Osteocyte (in vitro differentiated cells): ENCODE measurements around the gene PPP1R1C. TPM values are rescaled to one million over a fixed set of nuclear protein-coding genes. Genes with fewer than 3 reads are reported as not detected.

Source experiments
- DNase-seq: peaks from one replicate; pipeline ENCODE4 v3.0.0; 2021; ENCODE audit warnings: mixed read lengths; ENCODE audit not compliant: unreplicated experiment; ENCODE audit errors: extremely low spot score
- H3K27ac Mint-ChIP-seq: one replicate; pipeline ENCODE4 v1.8.0; 2021; ENCODE audit warnings: mild to moderate bottlenecking, mixed read lengths; ENCODE audit not compliant: unreplicated experiment
- H3K27me3 Mint-ChIP-seq: one replicate; pipeline ENCODE4 v1.8.0; 2021; ENCODE audit warnings: mixed read lengths; ENCODE audit not compliant: unreplicated experiment
- H3K36me3 Mint-ChIP-seq: one replicate; pipeline ENCODE4 v1.8.0; 2021; ENCODE audit warnings: mixed read lengths; ENCODE audit not compliant: unreplicated experiment
- H3K4me1 Mint-ChIP-seq: one replicate; pipeline ENCODE4 v1.8.0; 2021; ENCODE audit warnings: mixed read lengths; ENCODE audit not compliant: unreplicated experiment
- H3K4me3 Mint-ChIP-seq: one replicate; pipeline ENCODE4 v1.8.0; 2021; ENCODE audit warnings: mild to moderate bottlenecking, moderate library complexity, mixed read lengths; ENCODE audit not compliant: unreplicated experiment
- H3K9me3 Mint-ChIP-seq: one replicate; pipeline ENCODE4 v1.8.0; 2021; ENCODE audit warnings: mixed read lengths; ENCODE audit not compliant: unreplicated experiment
- total RNA-seq: library from RNA; stranded (reverse); gene quantifications from 2 replicates; pipeline ENCODE4 v1.2.1, GENCODE V29; 2021
- TF ChIP-seq, protein P1 (sequence below): fragments of 200-600 bp; sonication (generic); IDR thresholded peaks from 2 replicates; pipeline ENCODE4 v1.5.0; 2021; ENCODE audit warnings: antibody characterized with exemption, mild to moderate bottlenecking, moderate library complexity

PPP1R1C gene
- total RNA-seq, 1 donor from 2014 or later: 1.6 TPM

DNA sequence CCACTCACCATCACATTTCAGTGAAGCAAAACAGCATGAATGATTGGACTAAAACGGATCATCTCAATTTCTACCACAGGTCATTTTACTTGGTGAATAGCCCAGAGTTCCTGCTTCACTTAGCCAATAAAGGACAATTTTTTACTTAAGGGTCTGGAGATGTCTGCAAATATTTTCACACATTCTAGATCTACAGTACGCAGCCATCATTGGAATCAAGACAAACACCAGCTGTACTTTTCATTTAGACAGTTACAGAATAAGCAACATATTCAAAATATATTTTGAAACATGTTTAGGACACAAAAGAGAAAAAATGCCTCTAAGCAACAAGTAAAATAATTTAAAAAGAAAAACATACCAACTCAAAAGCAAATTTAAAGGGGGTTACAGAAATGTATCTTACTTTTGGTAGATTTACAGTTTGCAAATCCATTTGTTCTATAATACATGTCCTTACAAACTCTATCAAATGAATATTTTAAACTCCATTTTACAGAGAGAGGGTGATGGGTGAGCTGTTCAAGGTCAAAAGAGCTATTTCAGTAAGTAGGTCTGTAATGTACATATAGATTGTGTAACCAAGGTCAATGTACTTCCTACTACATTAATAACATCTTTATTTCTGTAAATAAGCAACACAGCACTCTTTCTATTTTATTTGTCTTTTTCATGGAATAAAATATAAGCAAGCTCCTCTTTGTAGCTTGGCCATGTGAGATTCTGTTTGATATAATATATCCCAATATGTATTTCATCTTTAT is 13.4 kb downstream of the PPP1R1C start:
- no peaks in the 10 kb centered on the region for H3K9me3 Mint-ChIP-seq
- H3K27me3 Mint-ChIP-seq: no peaks in the 10 kb centered on the region
- DNase-seq: no peak
- H3K36me3 Mint-ChIP-seq: no peaks in the 10 kb centered on the region
- TF ChIP-seq, protein P1, sequence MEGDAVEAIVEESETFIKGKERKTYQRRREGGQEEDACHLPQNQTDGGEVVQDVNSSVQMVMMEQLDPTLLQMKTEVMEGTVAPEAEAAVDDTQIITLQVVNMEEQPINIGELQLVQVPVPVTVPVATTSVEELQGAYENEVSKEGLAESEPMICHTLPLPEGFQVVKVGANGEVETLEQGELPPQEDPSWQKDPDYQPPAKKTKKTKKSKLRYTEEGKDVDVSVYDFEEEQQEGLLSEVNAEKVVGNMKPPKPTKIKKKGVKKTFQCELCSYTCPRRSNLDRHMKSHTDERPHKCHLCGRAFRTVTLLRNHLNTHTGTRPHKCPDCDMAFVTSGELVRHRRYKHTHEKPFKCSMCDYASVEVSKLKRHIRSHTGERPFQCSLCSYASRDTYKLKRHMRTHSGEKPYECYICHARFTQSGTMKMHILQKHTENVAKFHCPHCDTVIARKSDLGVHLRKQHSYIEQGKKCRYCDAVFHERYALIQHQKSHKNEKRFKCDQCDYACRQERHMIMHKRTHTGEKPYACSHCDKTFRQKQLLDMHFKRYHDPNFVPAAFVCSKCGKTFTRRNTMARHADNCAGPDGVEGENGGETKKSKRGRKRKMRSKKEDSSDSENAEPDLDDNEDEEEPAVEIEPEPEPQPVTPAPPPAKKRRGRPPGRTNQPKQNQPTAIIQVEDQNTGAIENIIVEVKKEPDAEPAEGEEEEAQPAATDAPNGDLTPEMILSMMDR: no peak
- no peak overlapping the region for H3K4me3 Mint-ChIP-seq
- no peak overlapping the region for H3K27ac Mint-ChIP-seq
- H3K4me1 Mint-ChIP-seq: no peaks in the 10 kb centered on the region

- H3K4me3 Mint-ChIP-seq: no peak overlapping the region
- no peak for DNase-seq
- H3K36me3 Mint-ChIP-seq: no peaks in the 10 kb centered on the region
- H3K27me3 Mint-ChIP-seq: no peaks in the 10 kb centered on the region
- H3K27ac Mint-ChIP-seq: no peak overlapping the region
- H3K4me1 Mint-ChIP-seq: no peaks in the 10 kb centered on the region
- H3K9me3 Mint-ChIP-seq: no peaks in the 10 kb centered on the region
- TF ChIP-seq, protein P1: no peak
Observed at GRCh38 chr2:181999911-182000310, 14.3 kb downstream of the PPP1R1C start.

DNA sequence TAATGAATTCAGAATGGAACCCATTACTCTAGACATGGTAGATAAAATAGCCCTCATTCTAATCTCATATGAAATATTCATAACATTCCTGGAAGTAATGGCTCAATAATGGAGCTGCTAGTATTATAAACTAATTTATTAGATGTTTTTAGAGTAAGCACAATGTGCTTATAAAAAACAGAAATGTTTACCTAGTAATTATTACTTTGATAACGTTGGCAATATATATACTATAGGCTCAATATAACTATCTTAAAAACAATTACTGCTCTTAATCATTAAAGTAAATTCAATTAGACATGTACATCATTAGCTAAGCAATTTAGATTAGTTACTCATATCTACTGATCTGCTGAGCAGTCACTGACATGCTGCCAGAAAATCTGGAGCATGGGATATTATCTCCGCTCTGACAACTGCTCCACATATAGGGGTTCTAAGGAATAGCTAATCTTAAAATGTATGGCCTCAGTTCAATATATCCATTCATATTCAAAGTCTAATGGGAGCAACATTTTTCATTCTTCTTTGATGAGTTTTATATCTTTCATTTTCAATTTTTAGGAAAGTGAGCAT is 19.4 kb downstream of the PPP1R1C start:
- TF ChIP-seq, protein P1: no peak
- Mint-ChIP-seq H3K27ac (no peak overlapping the region), H3K4me3 (no peak overlapping the region)

DNA sequence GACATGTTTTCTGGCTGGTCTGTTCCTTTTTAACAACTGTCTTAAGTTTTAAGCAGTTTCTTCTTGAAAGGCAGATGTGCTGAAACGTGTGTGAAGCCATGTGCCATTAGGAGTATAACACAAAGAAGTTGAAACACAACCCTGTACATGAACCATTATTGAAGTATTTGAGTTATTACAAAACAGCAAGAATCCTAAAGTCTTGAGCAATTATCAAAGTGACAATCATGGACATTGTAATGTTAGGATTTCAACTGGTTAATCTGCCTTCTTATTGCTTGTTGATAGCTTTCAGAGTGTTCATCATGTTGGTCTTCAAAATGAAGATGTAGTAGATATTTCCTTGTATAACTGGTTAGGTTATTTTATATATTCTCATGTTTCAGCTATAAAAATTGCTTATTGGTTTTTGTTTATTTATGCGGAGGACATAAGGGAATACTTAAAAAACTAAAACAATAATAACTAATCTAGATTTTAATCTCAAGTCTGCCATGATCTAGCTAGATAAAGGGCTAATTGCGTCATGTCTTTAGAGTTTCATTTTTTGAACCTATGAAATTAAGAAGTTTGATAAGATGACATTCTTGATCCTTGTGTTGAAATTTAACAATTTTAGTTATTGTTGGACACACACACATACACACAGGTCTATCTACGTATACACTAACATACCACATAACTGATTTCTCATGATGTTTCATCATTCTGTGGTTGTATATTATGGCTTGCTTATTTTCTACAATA is 21.1 kb downstream of the PPP1R1C start:
- Mint-ChIP-seq H3K27me3 (no peaks in the 10 kb centered on the region), H3K36me3 (no peaks in the 10 kb centered on the region), H3K27ac (no peak overlapping the region), H3K4me1 (no peaks in the 10 kb centered on the region), H3K4me3 (no peak overlapping the region), H3K9me3 (peaks cover 21% of the 10 kb centered on the region)
- DNase-seq: no peak
- TF ChIP-seq, protein P1: no peak

More for the DNA sequence above, 19.4 kb downstream of the PPP1R1C start:
- no peaks in the 10 kb centered on the region for H3K27me3 Mint-ChIP-seq
- no peak for DNase-seq
- no peaks in the 10 kb centered on the region for H3K36me3 Mint-ChIP-seq
- peaks cover 5% of the 10 kb centered on the region for H3K9me3 Mint-ChIP-seq
- no peaks in the 10 kb centered on the region for H3K4me1 Mint-ChIP-seq

DNA sequence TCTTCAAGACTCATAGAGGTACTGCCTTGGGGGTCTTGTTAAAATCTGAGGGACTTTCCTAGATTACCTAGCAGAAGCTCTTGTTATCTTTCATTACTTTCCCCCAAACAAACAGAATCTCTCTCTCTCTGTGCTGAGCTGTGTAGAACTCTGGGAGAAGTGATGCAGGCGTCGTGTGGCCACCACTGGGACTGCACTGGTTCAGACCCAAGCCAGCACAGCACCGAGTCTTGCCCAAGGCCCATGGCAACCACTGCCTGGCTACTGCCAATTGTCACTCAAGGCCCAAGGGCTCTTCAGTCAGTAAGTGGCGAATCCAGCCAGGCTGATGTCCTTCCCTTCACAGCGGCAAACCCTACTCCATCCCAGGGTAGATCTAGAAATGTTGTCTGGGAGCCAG is 28.6 kb downstream of the PPP1R1C start:
- peaks cover 4% of the 10 kb centered on the region for H3K36me3 Mint-ChIP-seq
- no peak overlapping the region for H3K4me3 Mint-ChIP-seq
- TF ChIP-seq, protein P1: no peak
- no peak for DNase-seq
- H3K27me3 Mint-ChIP-seq: no peaks in the 10 kb centered on the region
- no peak overlapping the region for H3K27ac Mint-ChIP-seq
- peaks cover 37% of the 10 kb centered on the region for H3K9me3 Mint-ChIP-seq
- peaks cover 10% of the 10 kb centered on the region for H3K4me1 Mint-ChIP-seq
